Measurements from ENCODE around the gene SLC35F5. TPM values are rescaled to one million over a fixed set of nuclear protein-coding genes. Genes with fewer than 3 reads are reported as not detected.

SLC35F5 gene
- total and polyA plus RNA-seq, 2 of the 13 experiments (the other 11 are each of a cell fraction or from before 2014, with no cell fraction given), result 139 to 174 TPM

DNA sequence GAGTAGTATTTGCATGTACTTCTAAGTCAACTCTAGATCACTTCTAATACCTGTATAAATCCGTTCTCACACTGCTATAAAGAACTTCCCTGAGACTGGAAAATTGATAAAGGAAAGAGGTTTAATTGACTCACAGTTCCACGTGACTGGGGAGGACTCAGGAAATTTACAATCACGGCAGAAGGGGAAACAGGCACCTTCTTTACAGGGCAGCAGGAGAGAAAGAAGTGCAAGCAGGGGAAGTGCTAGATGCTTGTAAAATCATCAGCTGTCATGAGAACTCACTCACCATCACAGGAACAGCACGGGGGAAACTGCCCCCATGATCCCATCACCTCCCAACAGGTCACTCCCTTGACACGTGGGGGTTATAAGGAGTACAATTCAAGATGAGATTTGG is 24.0 kb upstream of the SLC35F5 start (continued):
- TF ChIP-seq, protein P1, sequence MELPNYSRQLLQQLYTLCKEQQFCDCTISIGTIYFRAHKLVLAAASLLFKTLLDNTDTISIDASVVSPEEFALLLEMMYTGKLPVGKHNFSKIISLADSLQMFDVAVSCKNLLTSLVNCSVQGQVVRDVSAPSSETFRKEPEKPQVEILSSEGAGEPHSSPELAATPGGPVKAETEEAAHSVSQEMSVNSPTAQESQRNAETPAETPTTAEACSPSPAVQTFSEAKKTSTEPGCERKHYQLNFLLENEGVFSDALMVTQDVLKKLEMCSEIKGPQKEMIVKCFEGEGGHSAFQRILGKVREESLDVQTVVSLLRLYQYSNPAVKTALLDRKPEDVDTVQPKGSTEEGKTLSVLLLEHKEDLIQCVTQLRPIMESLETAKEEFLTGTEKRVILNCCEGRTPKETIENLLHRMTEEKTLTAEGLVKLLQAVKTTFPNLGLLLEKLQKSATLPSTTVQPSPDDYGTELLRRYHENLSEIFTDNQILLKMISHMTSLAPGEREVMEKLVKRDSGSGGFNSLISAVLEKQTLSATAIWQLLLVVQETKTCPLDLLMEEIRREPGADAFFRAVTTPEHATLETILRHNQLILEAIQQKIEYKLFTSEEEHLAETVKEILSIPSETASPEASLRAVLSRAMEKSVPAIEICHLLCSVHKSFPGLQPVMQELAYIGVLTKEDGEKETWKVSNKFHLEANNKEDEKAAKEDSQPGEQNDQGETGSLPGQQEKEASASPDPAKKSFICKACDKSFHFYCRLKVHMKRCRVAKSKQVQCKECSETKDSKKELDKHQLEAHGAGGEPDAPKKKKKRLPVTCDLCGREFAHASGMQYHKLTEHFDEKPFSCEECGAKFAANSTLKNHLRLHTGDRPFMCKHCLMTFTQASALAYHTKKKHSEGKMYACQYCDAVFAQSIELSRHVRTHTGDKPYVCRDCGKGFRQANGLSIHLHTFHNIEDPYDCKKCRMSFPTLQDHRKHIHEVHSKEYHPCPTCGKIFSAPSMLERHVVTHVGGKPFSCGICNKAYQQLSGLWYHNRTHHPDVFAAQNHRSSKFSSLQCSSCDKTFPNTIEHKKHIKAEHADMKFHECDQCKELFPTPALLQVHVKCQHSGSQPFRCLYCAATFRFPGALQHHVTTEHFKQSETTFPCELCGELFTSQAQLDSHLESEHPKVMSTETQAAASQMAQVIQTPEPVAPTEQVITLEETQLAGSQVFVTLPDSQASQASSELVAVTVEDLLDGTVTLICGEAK (IDR thresholded peaks at IDR 0.05), result no peak
- TF ChIP-seq, protein P1 (CRISPR knock-in tag; IDR thresholded peaks at IDR 0.05), result no peak
- TF ChIP-seq NCOA5 (CRISPR knock-in tag; IDR thresholded peaks at IDR 0.05) (no peak), FOSL1 (CRISPR knock-in tag; IDR thresholded peaks at IDR 0.05; ENCODE audit: borderline replicate concordance) (no peak), MEIS2 (CRISPR knock-in tag; IDR thresholded peaks at IDR 0.05) (no peak), NKX3-1 (CRISPR knock-in tag; IDR thresholded peaks at IDR 0.05) (no peak)
- TF ChIP-seq, protein P2, sequence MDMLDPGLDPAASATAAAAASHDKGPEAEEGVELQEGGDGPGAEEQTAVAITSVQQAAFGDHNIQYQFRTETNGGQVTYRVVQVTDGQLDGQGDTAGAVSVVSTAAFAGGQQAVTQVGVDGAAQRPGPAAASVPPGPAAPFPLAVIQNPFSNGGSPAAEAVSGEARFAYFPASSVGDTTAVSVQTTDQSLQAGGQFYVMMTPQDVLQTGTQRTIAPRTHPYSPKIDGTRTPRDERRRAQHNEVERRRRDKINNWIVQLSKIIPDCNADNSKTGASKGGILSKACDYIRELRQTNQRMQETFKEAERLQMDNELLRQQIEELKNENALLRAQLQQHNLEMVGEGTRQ (IDR thresholded peaks at IDR 0.05; ENCODE audit: low read depth, low read length), result no peak
- TF ChIP-seq, protein P2 (CRISPR knock-in tag; IDR thresholded peaks at IDR 0.05; ENCODE audit: borderline replicate concordance), result no peak
